ENCODE measurements around the gene GLRB.
"Not testable (repeated sequence)": the region's sequence is repeated elsewhere in the genome, so short reads cannot be mapped to it uniquely, and the experiment has no call there.

GLRB gene

DNA sequence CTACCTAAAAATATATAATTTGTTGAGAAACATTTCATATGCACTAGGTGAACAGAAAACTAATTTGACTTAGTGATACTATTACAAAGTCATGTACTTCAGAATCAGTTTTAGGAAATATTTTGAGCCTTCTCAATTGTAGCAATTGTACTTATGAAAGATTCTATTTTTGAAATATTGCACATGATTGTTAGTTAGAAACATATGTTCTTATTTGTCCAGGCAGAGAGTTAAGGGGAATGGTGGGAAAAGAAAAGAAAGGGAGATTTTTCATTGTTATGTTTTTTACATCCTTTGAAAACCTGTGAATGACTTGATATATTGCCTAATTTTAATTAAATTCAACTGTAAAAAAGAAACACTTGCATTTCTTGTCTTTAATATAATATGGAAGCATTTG lies 66.0 kb downstream of the GLRB start:
- no peak for DNase-seq

GRCh38 chr4:157143369-157143768 lies 67.4 kb downstream of the GLRB start:
- no peak for DNase-seq

GRCh38 chr4:157151711-157152110 lies 75.8 kb downstream of the GLRB start:
- no peak for DNase-seq

DNA sequence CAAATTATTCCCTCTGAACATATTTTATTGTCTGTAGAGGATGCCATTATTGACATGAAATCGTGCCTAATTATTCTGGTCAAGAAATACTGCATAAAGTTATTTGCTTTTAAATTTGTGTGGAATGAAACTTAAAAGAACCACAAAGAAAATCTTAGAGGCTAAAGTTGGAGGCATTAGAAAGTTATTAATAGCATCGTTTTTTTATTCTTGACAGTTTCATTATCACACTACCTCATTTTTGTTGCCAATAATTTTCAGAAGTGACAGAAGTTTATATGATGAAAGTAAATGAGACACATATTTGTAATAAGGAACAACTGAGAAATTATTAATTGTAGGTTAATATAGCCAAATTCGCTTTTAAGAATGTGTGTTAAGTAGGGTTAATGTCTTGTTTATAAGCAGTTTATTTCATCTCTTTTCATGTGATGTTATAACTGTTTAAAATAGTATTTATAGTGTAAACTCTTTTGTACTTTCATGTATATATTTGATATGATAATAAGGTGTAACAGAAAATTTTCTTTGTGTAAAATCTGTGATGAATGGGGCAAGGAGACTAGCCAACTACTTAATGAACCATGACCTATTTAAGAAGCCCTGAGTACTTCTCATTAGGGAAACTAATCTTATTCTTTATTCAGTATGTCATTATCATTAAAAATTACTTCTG lies 90.1 kb downstream of the GLRB start:
- no peak for DNase-seq

- no peak for DNase-seq
Measured at GRCh38 chr4:157170321-157170720, 94.4 kb downstream of the GLRB start.

GRCh38 chr4:157172011-157172410 lies 96.1 kb downstream of the GLRB start:
- DNase-seq = no peak

DNA sequence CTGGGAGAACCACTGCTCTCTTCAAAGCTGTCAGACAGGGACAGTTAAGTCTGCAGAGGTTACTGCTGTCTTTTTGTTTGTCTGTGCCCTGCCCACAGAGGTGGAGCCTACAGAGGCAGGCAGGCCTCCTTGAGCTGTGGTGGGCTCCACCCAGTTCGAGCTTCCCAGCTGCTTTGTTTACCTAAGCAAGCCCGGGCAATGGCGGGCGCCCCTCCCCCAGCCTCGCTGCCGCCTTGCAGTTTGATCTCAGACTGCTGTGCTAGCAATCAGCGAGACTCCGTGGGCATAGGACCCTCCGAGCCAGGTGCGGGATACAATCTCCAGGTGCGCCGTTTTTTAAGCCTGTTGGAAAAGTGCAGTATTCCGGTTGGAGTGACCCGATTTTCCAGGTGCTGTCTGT lies 104.3 kb downstream of the GLRB start:
- not testable (repeated sequence) for DNase-seq

- no peak for DNase-seq
Measured at GRCh38 chr4:157184300-157184699, 108.3 kb downstream of the GLRB start.

GRCh38 chr4:157185363-157185762 lies 109.4 kb downstream of the GLRB start:
- DNase-seq = no peak

- DNase-seq = no peak
Measured at GRCh38 chr4:157195374-157195773, 119.4 kb downstream of the GLRB start.

DNA sequence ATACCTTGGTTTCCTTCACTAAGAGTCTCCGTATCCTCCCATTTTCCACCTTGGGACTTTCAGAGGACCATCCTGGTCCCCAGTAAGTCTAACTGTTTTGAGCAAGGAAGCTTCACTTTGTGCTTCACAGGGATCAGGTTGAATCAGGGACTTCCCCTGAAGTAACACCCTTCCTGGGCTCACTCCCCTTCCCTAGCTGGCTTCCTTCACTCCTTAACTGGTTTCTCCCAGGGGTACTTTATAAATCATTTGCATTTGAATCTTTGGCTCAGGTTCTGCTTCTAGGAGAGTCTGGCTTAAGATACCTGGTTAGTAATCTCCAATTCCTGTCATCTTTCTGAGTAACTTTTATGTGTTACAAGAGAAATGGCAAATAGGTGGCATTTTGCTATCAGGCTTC lies 120.1 kb downstream of the GLRB start:
- DNase-seq = no peak

GRCh38 chr4:157204634-157205244 lies 128.8 kb downstream of the GLRB start:
- DNase-seq = no peak

GRCh38 chr4:157217708-157218107 lies 141.8 kb downstream of the GLRB start:
- no peak for DNase-seq

DNA sequence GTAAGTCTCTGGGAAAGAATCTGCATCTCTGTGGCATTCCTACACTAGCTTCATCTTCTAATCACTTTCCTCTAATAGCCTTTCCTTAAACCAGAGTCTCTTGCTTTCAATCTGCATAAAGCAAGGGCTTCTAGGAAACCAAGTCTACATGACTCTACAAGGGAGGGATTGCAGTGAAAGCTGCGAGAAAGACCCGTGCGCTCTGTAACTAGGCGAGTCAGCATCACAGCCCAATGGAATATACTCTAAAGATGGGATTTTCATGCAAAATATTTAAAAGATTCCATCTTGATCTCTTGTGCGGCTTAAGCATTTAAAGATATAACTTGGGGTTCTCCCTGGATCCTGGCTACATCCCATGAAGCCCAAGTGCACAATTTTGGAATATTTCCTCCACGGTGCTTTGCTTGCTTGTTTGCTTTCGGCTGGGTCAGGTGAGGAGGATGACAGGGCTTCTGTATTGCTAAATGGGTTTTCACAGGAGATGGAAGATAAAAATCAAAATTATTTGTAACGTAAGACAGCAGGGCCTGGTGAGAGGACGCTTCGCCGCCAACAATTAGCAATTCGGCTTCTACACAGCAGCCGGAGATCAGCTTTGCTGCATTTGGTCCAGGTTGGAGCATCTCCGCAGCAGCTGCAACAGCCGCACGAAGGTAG lies 143.9 kb downstream of the GLRB start:
- no peak for DNase-seq

DNA sequence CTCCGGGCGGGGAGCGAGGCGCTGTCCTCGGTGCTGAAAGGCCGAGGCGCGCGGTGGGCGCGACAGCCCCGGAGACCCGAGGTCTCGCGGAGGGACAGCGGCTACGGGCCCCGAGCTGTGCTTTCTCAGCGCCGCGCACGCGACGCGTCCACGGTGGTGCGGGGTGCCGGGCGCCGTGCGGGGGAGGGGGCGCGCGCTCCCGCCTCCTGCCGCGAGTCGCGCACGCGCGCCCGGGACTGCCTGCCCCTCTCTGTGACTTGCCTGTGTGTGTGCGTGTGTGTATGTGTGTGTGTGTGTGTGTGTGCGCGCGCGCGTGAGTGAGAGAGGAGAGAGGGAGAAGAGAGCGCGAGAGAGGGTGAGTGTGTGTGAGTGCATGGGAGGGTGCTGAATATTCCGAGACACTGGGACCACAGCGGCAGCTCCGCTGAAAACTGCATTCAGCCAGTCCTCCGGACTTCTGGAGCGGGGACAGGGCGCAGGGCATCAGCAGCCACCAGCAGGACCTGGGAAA lies 144.5 kb downstream of the GLRB start, which contains the start of gene GRIA2:
TSS of gene GRIA2 (plus strand) at position 358 of the 511 bp plus-strand sequence. CDS start 315 bp downstream, outside the sequence.
- DNase-seq = no peak

DNA sequence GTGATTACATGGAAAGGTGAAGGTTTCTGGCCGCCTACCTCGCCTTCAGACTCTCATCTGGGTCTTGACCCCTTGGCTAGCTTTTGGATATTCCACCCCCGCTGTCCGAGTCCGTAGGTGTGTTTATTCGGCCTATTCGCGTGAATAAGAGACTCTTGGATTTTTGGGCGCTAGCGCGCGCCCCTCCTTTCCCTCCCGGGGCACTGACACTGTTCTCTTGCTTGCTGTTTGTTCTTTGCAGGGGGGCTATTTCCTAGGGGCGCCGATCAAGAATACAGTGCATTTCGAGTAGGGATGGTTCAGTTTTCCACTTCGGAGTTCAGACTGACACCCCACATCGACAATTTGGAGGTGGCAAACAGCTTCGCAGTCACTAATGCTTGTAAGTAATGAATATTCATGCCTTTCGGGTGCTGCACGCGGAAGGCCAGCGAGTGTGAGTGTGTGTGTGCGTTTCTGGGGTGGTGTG lies 145.5 kb downstream of the GLRB start:
- DNase-seq = no peak
